Epidermal melanocyte (primary cell): ENCODE results near the gene POC1A.

Experiments
- DNase-seq: peaks from one replicate; pipeline ENCODE4 v3.0.0; 2011; ENCODE audit warnings: low spot score; ENCODE audit not compliant: insufficient read length

Gene POC1A

DNA sequence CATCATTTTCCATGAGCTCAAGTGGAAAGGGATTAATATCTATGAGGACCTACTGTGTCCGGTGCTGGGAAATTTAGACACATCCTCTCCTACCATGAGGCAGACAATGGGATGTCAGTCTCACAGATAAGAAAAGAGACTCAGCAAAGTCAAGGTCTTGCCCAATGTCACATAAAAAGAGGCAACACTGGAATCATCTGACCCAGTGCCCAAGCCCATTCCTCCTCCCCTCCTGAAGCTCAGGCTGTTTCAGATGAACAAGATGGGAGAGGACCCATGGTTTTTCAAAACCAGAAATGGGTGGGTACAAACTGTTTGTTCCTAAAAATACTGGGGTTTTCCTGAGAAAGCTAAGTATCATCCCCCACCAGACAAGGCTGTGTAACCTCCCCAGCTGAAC, 22.2 kb downstream of the POC1A start:
- DNase-seq = no peak

DNA sequence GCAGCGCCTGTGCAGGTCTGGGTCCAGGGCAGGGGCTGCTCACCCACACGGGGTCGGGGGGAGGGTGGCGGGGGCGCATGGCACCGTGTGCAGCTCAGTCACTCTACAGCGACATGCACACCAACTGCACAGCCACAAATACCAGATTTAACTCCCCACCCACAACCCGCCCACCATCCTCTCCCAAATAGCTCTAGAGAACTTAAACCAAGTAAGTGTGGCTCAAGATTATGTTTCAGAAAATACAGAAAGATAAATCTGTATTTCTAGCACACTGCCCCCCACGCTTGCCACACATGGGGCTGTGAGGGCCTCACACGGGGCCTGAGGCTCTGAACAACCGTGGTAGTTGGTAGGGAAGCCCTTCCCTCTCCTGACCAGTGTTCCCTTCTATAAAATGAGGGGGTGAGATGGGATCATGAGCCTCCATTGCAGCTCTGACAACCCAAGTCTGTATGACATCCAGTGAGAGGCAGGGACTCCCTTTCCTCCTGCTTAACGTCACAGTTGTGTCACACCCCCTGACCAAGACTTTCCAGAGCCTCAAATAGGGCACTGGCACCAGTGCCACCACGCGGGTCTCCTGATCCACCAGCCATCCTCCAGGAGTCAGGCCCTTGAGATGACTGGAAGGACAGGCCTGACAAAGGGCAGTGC, 23.1 kb downstream of the POC1A start:
- no peak for DNase-seq

- DNase-seq = no peak
These were observed 26.0 kb downstream of the POC1A start for GRCh38 chr3:52128118-52128683.

GRCh38 chr3:52126500-52126899, 27.7 kb downstream of the POC1A start:
- DNase-seq = no peak

- DNase-seq = no peak
These were observed 28.2 kb downstream of the POC1A start for GRCh38 chr3:52126036-52126435.

DNA sequence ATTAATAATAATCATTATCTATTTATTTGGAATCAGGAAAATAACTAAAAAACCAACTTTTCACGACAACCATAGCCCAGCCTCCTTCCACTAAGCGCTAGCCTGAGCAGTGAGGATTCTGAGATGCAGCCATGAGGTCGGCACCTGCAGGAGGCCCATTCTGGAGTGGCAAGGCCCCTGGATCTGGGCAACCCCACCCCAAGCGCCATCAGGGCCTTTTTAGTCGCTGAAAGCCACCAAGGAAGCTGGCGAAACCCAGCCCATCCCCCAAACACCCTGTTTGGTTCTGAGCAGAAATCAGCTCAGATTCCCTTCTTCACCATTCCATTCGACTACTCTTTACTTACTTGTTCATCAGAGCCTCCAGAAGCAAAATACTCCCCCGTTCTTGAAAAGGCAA, 29.5 kb downstream of the POC1A start:
- DNase-seq = no peak

GRCh38 chr3:52124126-52124525, 30.1 kb downstream of the POC1A start:
- no peak for DNase-seq

DNA sequence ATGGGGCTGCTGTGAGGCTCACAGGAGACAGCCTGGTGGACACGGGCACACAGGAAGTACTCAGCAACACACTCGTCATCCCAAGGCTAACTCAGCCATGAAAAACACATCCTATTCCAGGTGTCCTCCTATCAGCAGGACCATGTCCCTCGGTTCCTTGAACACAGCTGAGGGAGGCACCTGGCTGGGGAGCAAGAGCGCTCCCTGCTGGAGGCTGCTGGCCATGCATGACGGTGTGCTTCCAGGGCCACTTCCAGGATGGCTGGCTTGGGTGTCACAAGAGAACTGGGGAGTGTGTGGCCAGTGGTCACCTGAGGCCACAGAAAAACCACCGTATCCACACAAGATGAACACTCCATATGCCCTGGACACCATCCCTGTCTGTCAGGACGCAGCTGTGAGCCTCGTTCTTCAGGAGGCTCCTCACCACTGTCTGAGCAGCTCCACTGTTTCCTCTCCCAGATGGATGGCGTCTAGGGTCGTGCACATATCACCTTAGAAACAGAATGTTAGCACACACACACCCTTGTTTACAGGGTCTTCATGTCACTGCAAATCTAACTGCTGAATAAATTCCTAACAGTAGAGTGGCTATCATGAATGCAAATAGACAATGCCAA, 31.0 kb downstream of the POC1A start:
- DNase-seq = peak; percentile 87

DNA sequence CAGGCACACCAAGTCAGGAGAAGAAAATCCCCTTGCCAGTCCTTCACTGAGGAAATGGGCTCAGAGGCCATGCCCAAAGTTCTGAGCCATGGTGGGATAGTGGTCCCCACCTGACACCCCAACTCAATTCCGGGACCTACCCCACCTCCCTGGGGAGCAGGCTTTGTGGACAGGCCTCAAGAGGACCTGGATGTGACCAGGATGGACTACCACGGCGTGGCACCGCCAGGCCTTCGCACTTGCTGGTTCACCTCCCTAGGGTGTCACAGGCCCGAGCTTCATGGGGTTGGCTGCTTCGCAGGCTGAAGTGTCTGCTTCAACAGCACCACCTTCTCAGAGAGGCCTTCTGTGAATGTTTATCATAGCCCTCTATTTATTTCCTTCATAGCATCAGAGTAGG, 31.7 kb downstream of the POC1A start:
- no peak for DNase-seq

- no peak for DNase-seq
These were observed 32.4 kb downstream of the POC1A start for GRCh38 chr3:52121813-52122212.

GRCh38 chr3:52121464-52121805, 32.8 kb downstream of the POC1A start:
- no peak for DNase-seq

DNA sequence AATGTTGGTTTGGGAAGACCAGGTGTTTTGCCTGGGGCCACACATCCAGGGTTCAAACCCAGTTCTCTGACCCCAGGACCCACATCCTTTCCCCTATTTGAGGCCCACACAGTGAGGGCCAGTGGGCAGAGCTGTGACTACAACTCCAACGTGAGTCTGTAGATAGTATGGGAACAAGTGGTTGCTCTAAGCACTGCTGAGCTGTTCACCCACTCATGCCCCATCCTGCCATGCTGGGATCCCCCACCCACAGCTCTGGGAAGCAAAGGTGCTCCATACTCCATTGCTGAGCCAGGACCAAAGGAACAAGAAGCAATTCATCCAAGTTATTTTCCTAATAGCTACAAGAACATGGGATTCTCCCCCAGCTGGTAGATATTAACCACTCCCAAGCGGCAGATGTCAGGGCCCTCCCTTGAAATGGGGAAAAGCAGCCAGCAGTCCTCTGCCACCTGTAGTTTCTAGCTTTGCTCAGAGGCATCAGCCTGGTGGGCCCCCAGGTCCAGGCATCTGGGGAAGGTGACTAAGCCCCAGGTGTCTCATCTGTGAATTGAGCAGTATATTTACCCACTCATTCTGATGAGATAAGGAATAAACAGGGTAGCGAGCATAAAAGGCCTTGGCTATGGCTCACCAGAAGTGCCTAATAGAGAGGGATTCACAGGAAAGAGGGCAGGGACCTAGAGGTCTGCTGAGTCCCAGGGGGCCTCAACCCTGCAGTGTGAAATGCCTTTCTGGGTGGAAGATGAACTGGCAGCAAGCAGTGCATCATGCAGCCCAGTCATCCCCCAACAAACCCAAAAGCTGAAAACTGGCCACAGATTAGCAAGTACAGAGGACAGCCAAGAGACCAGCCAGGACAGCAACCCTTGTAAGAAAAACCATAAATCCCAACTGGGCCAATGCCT, 33.4 kb downstream of the POC1A start:
- DNase-seq = no peak

DNA sequence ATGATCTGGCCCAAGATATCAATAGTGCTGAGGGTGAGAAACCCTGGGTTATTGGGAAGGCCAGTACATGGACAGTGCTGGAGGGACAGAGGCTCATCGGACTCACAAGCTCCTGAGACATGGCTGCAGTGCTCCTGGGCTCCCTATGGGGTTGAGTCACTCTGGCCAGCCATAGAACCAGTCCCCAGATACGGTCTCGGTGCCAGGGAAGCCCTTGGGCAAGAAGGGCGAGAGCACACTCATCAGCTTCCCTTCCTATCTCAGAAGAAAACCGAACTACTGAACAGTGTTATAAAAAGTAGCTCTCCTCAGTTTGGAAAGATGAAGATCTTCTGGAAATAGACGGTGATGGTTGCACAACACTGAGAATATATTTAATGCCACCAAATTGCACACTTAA, 34.4 kb downstream of the POC1A start:
- no peak for DNase-seq

DNA sequence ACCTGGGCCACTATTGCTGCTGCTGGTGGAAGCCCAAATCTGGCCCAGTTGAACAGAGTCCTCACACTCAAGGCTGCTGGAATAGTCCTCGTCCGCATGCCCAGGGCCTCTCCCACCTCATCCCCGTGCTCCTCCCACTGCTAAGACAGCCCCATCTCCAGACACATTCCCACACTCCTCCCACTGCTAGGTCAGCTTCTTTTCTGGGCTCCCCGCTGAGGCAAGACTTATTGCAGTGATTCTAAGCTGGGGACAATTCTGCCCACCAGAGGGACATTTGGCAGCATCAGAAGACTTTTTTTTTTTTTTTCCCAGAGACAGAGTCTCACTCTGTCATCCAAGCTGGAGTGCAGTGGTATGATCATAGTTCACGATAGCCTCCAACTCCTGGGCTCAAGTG, 35.1 kb downstream of the POC1A start:
- DNase-seq = no peak

DNA sequence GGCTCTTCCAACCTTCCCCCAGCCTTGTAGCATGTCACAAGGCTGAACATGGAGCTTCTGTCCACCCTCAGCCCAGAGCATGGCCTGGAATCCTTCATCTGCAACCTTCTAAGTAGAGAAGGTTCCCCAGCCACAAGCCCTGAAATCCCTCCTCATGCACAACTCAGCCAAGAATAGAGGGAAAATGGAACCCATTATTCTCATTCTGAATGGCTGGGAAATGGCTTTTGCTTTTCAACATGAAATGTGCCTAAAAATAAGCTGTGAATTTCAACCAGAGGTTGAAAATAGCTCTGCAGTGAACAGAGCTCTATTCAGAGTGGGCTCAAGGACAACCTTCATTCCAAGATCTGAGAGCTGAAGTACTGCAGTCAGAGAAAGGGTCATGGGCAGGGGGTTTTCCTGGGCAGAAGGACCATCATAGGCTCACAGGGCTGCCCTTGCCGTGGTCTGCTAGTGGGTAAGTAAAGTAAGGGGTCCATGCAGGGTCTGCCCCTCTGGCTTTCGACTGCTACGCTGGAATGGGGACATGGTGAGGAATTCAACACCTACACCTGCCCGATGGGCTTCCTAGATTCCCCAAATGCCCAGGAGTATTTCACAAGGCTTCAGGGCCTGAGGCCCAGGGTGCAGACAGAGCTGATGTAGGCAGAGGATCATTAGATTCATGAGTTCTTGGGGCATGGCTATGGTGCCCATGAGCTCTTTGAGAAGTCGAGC, 35.9 kb downstream of the POC1A start:
- DNase-seq = peak; percentile 40

DNA sequence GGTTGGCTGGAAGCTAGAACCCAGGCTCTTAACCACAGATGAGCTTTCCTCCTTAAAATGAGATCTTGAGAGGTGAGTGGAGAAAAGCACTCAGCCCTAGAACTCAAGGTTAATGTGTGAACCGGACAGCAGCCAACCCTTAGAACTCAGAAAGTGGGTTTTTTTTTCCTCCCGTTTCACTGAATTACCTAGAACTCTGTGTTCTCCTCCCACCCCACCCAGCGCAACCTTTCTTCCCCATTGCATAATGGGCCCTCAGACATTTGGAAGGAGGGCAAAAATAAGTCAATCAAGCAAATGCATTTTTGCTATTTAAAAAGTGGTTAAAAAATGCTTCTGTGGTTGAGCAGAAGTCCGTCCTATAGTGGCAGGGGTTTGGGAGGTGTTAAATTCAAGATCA, 36.7 kb downstream of the POC1A start:
- DNase-seq = no peak

DNA sequence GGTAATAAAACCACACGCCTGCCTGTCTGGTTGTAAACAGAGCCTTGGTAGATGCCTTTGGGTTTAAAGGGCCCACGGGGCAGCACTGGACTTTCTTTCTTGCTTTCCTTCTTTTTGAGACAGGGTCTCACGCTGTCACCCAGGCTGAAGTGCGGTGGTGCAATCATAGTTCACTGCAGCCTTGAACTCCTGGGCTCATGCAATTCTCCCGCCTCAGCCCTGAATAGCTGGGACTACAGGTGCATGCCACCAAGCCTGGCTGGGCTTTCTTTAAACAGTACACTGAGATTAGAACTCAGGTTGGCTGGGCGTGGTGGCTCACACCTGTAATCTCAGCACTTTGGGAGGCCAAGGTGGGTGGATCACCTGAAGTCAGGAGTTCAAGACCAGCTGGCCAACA, 42.2 kb downstream of the POC1A start:
- no peak for DNase-seq

DNA sequence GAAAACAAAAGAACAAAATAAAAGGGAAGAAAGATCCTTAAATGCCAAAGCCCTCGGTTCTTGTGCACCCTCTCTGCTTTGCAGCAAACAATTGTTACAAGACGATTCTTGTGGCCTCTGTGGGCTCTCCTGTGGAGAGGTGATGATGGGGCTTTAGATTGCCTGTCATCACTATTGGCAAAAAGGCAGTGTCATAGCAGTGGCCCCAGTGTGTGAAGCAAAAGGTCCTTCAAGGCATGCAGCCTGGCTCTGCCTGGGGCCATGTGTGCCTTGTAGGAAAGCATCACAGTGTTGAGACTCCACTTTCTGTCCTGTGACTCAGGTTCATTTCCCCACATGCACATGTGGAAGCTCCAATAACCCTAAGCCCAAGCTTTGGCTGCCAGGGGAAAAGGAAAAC, 43.7 kb downstream of the POC1A start:
- no peak for DNase-seq

- DNase-seq = no peak
These were observed 44.5 kb downstream of the POC1A start for GRCh38 chr3:52109611-52110301.

DNA sequence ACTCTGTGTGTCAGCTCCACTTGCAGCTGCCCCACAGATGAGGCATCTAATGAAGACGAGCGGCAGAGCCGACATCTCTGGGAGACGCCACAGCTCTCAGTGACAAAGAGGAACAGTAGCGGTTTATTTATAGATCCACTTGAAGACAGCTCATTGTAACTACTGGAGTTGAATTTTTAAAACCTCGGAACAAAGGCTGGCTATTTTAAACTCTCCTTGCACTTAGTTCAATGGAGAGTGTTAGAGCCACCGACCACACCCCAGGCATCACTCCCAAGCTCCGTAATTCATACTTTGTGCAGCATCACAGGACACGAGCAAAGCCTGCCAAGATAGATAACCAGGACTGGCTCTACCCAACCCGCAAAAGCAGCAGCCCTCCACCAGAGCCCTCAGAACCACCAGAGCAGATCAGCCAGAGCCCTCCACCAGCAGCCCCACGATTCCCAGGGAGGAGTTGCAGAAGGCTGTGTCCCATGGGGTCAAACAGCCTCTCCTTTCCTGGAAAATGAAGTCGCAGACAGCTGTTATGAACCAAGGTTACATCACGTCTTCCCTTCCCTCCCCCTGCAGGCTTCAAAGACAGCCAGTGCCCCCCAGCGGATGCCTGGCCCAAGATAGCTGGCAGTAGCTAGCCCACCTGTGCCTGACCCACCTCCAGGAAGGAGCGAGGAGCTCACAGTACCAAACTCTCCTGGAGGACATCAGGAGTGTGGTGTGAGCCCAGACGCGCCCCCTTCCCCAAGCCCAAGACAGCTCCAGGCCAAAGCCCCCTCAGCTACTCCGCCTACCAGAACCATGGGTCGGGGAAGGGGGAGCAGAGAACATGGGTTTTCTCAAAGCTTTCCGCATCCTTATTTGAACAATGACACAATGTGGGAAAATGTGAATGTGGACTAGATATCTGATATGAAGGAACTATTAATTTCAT, 45.7 kb downstream of the POC1A start:
- no peak for DNase-seq
